Neuron (in vitro differentiated cells): ENCODE measurements around the gene ITPR2.
"Not testable (repeated sequence)": the region's sequence is repeated elsewhere in the genome, so short reads cannot be mapped to it uniquely, and the experiment has no call there.

Experiments used
- H2AFZ ChIP-seq: one replicate; pipeline ENCODE4 v1.6.1; 2013; ENCODE audit warnings: low read depth, mild to moderate bottlenecking, inconsistent platforms, low read length, moderate library complexity
- H3K27me3 ChIP-seq: one replicate; pipeline ENCODE4 v1.6.1; 2013; ENCODE audit warnings: low read length; ENCODE audit not compliant: insufficient read depth
- H3K36me3 ChIP-seq: one replicate; pipeline ENCODE4 v1.6.1; 2013; ENCODE audit warnings: low read length; ENCODE audit not compliant: insufficient read depth
- H3K4me1 ChIP-seq: one replicate; pipeline ENCODE4 v1.6.1; 2013; ENCODE audit warnings: low read length; ENCODE audit not compliant: insufficient read depth
- H3K4me3 ChIP-seq: 2 replicates; pipeline ENCODE4 v1.5.1; 2013; ENCODE audit warnings: mild to moderate bottlenecking, low read length, moderate library complexity
- H3K9me3 ChIP-seq: one replicate; pipeline ENCODE4 v1.6.1; 2013; ENCODE audit warnings: low read length

The ITPR2 gene

DNA sequence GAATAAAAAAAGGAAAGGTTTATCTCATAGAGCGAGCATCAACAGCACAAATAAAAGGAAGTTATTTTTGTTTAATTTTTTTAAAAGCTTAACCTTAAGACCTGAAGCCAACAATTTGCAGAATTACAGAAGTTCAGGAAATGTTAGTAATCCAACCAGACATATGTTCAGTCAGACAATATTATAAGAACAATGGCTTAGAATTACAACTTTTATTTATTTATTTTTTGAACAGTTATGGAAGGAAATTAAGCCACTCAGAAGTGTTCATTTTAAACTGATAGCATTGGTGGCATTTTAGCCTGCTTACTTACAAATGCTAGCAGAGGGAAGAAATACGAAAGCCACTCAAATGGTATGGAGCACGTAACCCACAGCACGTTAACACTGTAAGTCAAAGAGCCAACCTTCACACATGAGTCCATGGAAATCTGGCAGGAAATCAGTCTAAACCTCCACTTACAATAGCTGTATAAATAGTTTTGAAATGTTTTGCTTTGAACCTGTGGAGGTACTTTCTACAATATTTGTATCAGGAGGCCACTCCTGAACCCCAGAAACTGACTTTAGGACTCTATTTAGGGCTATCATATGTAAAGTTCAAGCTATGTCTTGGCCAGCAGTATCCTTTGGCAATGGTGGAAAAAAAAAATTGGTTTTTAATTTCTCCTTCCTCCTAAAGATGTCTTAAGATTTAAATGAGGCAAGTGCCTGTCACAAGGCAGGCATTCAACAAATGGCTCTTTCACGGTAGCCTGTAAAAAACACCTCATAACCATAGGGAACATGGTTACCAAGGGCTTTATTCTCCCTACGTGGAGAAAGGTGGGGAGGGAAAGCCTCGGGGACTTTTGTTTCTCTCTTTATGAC, 102.3 kb downstream of the ITPR2 start:
- H3K4me1 ChIP-seq = no peaks in the 10 kb centered on the region
- no peaks in the 10 kb centered on the region for H3K36me3 ChIP-seq
- H2AFZ ChIP-seq = no peak overlapping the region
- no peak overlapping the region for H3K4me3 ChIP-seq
- no peaks in the 10 kb centered on the region for H3K27me3 ChIP-seq
- H3K9me3 ChIP-seq = no peaks in the 10 kb centered on the region

DNA sequence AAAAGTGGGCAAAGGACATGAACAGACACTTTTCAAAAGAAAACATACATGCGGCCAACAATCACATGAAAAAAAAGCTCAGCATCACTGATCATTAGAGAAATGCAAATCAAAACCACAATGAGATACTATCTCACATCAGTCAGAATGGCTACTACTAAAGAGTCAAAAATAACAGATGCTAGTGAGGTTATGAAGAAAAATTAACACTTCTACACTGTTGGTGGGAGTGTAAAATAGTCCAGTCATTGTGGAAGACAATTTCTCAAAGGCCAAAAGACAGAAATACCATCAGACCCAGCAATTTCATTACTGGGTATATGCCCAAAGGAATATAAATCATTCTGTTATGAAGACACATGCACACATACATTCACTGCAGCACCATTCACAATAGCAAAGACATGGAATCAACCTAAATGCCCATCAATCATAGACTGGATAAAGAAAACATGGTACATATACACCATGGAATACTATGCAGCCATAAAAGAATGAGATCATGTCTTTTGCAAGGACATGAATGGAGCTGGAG, 103.8 kb downstream of the ITPR2 start:
- not testable (repeated sequence) for H3K36me3 ChIP-seq, H2AFZ ChIP-seq, H3K4me1 ChIP-seq, H3K4me3 ChIP-seq, H3K9me3 ChIP-seq, H3K27me3 ChIP-seq

DNA sequence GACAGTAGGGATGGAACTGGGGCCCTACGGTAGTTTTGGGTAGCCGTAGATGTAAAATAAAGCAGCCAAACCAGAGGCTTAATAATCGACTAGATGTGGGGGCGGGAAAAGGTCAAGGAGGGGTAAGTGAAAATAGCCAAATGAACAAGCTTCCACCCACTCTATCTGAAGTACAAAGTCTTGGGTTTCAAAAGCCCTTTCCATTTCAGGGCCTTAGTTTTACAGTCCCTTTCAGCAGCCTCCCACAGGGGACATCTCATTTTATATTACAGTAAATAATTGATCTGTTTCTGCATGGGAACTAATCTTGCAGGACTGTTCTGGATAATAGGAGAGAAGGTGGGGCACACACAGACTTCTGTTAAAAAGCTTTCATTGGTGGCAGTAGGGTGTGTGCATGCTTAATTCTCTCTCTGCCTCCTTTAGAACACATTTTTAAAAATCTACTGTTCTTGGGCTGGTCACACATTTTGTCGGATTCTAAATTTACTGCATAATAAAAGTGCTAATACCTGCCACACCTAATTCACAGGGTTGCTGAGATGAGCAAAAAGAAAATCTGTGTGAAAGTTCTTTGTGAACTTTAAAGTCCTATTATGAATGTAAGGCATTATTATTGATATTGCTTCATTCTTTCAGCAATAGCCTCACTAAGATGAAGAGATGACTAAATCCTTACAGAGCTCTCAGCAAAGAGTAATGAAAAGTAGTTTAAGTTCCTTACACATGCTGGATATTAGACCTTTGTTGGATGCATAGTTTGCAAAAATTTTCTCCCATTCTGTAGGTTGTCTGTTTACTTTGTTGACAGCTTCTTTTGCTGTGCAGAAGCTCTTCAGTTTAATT, 104.6 kb downstream of the ITPR2 start:
- Histone ChIP-seq H3K27me3 (no peaks in the 10 kb centered on the region), H3K9me3 (no peaks in the 10 kb centered on the region), H3K4me1 (peaks cover 8% of the 10 kb centered on the region), H3K36me3 (no peaks in the 10 kb centered on the region), H3K4me3 (no peak overlapping the region), H2AFZ (no peak overlapping the region)

DNA sequence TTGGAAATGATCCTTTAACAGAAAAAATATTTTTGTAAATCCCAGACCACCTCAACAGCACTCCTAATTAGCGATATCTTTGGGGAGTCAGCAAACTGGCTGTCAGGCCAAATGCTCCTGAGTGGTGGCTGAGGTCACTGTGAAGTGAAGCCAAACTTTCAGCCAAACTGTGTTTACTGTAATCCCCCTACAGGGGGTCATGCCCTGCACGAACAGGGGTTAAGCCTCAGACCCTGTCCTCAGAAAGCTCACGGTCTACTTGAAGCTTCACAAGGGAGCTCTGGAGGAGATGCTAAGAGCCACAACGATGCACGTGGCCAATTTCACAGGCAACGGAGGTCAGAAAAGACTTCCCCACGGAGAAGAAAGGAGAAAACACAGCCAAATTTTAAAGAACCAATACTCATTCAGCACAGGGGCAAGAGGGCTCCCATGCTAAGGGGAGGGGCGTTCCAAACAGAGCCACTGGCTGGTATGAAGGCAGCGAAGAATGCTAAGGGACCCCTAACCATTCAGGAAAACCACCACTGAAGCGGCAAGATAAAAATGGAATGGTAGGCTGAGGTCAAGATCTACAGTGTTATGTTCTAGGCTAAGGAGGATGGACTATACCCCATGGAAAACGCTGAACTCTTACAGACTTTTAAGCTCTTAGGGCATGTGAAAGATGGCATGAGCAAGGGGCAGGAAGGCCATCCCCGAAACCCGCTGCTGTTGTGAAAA, 105.4 kb downstream of the ITPR2 start:
- Histone ChIP-seq H3K27me3 (no peaks in the 10 kb centered on the region), H3K36me3 (no peaks in the 10 kb centered on the region), H3K9me3 (no peaks in the 10 kb centered on the region), H2AFZ (no peak overlapping the region), H3K4me3 (no peak overlapping the region), H3K4me1 (peaks cover 8% of the 10 kb centered on the region)

DNA sequence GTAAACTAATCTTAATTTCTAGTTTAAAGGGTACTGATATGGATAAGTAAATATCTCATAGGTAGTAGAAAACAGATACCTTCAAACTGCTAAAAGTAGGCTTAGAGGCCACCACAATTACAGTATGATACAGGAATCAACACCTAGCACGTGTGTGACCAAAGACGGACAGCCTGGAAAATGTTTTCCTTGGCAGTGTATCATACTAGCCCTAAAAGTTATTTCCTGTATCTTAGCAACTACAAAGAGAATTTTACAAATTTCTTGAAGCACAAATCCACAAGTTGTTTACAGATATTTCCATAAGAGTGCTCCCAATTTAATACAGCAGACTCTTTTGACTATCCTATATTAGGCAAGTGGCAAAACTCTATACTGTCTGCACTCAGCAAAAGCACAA, 106.0 kb downstream of the ITPR2 start:
- no peak overlapping the region for H2AFZ ChIP-seq
- H3K9me3 ChIP-seq = no peaks in the 10 kb centered on the region
- H3K36me3 ChIP-seq = no peaks in the 10 kb centered on the region
- H3K4me3 ChIP-seq = no peak overlapping the region
- peaks cover 8% of the 10 kb centered on the region for H3K4me1 ChIP-seq
- no peaks in the 10 kb centered on the region for H3K27me3 ChIP-seq

DNA sequence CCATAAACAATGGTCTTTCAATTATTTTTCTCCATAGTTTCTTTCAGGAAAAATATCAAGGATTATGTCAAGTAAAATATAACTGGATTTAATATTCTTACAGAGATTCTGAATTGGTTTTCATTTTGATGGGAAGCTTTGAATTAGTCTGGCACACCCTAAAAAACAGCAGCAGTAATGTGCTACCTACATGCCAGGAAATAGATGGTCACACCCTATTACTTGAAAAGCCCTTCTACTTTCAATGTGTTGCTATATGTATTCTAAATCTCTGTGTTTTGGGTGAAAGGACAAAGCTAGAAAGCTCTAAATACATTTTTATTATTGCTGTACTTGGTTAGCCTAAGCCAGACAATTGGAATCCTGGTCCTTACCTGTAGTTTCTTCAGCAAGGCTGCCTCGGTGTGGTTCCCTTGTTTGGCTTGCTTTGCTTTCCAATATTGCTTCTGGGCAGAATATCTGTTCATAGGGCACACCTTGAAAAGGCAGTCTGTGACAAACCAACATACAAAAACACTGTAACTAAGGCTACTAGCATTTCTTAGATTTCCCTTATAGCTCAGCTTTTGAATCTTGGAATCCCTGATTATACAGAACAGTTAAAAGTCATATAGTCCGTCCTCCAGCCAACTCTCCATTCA, 107.6 kb downstream of the ITPR2 start:
- peaks cover 8% of the 10 kb centered on the region for H3K4me1 ChIP-seq
- no peaks in the 10 kb centered on the region for H3K9me3 ChIP-seq
- no peaks in the 10 kb centered on the region for H3K27me3 ChIP-seq
- H3K4me3 ChIP-seq = no peak overlapping the region
- H3K36me3 ChIP-seq = no peaks in the 10 kb centered on the region
- H2AFZ ChIP-seq = no peak overlapping the region

DNA sequence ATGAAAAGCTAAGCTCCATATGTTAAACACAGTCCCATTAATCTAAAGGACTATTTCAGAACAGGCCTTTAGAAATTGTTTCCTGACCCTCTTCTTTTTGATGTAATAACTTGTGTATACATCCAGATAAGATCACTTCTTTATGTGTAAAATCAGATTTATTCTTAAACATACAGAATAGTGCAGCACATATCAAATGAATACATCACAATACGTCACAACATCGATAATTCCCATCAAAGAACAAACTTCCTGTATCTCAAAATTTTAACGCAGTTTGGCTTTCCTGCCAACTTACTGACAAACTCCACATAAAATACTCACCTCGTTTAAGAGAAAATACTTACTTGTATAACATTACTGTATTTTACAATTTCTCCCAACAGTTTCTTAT, 108.7 kb downstream of the ITPR2 start:
- Histone ChIP-seq H3K36me3 (no peaks in the 10 kb centered on the region), H2AFZ (no peak overlapping the region), H3K4me3 (no peak overlapping the region), H3K9me3 (no peaks in the 10 kb centered on the region), H3K27me3 (no peaks in the 10 kb centered on the region), H3K4me1 (peaks cover 8% of the 10 kb centered on the region)

DNA sequence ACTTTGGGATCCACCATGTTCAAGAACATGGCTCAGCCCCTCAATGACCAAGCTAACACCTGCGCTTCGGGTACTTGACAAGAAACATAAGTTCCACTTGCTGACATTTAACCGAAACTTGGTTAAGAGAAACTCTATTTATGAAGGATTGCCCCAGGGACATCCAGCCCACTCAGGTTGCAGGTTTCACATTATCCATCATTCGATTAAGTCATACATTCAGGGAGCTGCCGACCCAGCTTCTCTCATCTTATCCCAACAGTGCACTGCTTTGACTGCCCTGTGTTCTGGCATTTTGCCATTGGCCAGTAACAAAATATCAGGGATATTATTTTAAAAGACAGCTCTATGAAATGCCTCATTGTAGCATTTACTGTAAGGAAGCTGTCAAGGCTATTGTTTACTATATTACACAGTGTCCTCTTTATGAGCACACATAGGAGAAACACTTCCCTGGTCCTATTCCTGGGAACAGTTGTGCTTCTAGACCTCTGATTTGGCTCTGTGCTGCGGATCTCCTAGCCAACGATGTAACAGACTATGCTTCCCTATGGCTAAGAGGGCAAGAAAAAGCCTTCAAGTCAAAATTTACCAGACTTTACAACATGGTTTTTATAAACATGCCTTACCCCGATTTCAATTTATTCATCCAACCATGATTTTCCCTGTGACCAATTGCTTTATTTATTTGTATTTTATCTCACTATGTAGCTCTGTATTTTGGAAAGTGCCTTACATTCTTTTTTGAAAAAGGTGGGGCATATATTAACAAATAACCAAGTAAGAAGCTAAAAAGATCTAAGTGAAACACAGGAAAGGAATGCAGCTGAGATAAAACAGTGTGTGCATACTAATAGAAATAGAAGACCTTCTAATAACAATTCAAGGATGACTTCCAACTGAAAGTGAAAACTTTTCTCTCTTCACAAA, 109.3 kb downstream of the ITPR2 start:
- Histone ChIP-seq H3K9me3 (no peaks in the 10 kb centered on the region), H3K36me3 (no peaks in the 10 kb centered on the region), H2AFZ (no peak overlapping the region), H3K4me3 (no peak overlapping the region), H3K27me3 (no peaks in the 10 kb centered on the region), H3K4me1 (peaks cover 8% of the 10 kb centered on the region)

DNA sequence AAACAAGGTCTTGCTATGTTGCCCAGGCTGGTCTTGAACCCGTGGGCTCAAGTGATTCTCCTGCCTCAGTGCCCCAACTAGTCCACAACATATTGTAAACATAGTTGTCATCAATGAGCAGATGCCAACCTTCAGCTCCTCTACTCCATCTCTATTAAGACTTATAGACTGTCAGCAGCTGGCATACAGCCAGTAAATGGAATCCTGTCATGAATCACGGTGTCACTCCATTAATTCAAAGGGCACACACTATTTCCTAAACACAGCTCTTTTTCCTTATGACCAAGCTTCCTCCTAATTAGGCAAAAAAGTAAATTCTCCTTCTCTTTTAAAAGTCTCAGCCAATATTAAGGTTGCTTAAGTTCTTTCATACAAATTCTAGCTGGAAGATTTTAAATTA, 111.2 kb downstream of the ITPR2 start:
- Histone ChIP-seq H3K4me1 (peaks cover 8% of the 10 kb centered on the region), H3K27me3 (no peaks in the 10 kb centered on the region), H2AFZ (no peak overlapping the region), H3K36me3 (no peaks in the 10 kb centered on the region), H3K4me3 (no peak overlapping the region), H3K9me3 (no peaks in the 10 kb centered on the region)

DNA sequence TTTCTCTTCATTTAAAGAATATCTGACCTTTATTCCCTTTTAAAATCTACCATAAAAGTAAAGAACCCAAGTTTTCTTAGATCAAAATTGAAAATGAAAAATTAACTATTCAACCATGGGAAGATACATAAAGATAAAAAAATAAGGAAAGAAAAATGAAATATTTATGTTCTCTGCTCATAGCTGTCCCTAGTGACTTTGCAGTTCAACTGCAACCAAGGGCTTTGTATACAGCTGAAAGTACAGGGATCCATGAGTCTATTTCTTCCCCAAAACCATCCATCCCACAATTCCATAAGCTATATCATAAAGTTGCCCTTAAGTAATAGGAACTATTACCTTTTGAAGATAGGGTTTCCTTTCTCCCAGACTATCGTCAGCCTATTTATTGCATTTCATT, 113.1 kb downstream of the ITPR2 start:
- Histone ChIP-seq H3K36me3 (no peaks in the 10 kb centered on the region), H3K4me3 (no peak overlapping the region), H2AFZ (no peak overlapping the region), H3K27me3 (no peaks in the 10 kb centered on the region), H3K9me3 (no peaks in the 10 kb centered on the region), H3K4me1 (peaks cover 8% of the 10 kb centered on the region)

DNA sequence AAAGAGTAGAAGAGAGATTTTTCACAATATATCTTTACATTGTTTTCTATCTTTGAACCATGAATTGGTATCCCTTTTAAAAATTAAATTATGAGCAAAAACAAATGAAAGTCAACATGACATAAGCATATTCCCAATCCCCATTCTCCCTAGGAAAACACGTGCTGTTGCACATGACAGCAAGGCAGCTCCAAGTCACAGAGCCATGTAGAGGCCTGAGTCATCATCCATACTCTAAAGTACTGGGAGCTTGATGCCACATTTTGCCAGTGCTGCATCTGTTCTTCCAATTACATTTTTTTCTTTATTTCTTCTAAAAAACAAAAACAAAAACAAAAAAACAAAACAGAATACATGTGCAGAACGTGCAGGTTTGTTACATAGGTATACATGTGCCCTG, 115.2 kb downstream of the ITPR2 start:
- Histone ChIP-seq H2AFZ (no peak overlapping the region), H3K27me3 (no peaks in the 10 kb centered on the region), H3K36me3 (no peaks in the 10 kb centered on the region)

DNA sequence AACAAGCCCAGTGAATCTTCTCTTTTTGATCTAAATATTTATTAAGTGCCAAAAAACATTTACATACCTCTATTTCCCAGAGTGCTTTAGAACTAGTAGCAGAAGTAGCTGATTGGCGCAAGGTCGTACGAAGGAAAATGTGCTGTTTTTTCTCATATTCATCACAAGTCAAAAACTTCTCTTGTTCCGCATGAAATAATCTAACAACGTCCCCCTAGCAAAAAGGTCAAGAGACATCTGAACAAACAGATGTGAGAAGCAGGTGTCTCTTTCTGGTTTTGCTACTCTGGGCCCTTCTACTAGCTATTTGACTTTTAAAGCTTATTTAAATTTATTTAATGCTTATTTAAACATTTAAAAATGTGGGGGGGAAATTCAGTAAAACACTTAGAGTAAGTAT, 117.8 kb downstream of the ITPR2 start:
- H3K27me3 ChIP-seq = no peaks in the 10 kb centered on the region
- H3K9me3 ChIP-seq = no peaks in the 10 kb centered on the region
- H3K4me1 ChIP-seq = peaks cover 15% of the 10 kb centered on the region
- H3K36me3 ChIP-seq = no peaks in the 10 kb centered on the region
- no peak overlapping the region for H2AFZ ChIP-seq
- no peak overlapping the region for H3K4me3 ChIP-seq

More for the DNA sequence above, 115.2 kb downstream of the ITPR2 start:
- no peaks in the 10 kb centered on the region for H3K4me1 ChIP-seq
- no peaks in the 10 kb centered on the region for H3K9me3 ChIP-seq
- H3K4me3 ChIP-seq = no peak overlapping the region
